ENCODE data around the gene SLC25A22.

The SLC25A22 gene

GRCh38 chr11:824292-824880 lies 26.3 kb upstream of the SLC25A22 start:
- no peak overlapping the region for H3K4me3 ChIP-seq (ENCODE audit: low read depth, low read length)
- no peak for DNase-seq (ENCODE audit: low read depth)

- DNase-seq (ENCODE audit: low read depth) = no peak
- no peak overlapping the region for H3K4me3 ChIP-seq (ENCODE audit: low read depth, low read length)
Measured at GRCh38 chr11:823441-824291, 25.6 kb upstream of the SLC25A22 start.

GRCh38 chr11:821512-822371 lies 23.7 kb upstream of the SLC25A22 start:
- DNase-seq (ENCODE audit: low read depth) = no peak
- H3K4me3 ChIP-seq (ENCODE audit: low read depth, low read length) = no peak overlapping the region

GRCh38 chr11:820655-821511 lies 22.8 kb upstream of the SLC25A22 start:
- peak overlapping the region; percentile 75 for H3K4me3 ChIP-seq (ENCODE audit: low read depth, low read length)
- no peak for DNase-seq (ENCODE audit: low read depth)

GRCh38 chr11:819943-820649 lies 22.0 kb upstream of the SLC25A22 start:
- DNase-seq (ENCODE audit: low read depth) = no peak
- H3K4me3 ChIP-seq (ENCODE audit: low read depth, low read length) = peak overlapping the region; percentile 75

GRCh38 chr11:819129-819931 lies 21.2 kb upstream of the SLC25A22 start:
- DNase-seq (ENCODE audit: low read depth) = no peak
- peak overlapping the region; percentile 75 for H3K4me3 ChIP-seq (ENCODE audit: low read depth, low read length)

- no peak for DNase-seq (ENCODE audit: low read depth)
- H3K4me3 ChIP-seq (ENCODE audit: low read depth, low read length) = peak within 1 kb of the TSS; percentile 75
Measured at GRCh38 chr11:818396-819128, 20.5 kb upstream of the SLC25A22 start, which contains the start of gene PNPLA2. Gene PNPLA2, plus strand, starts transcription at chr11:818914. Its CDS starts 805 bp downstream, at chr11:819719.

GRCh38 chr11:816433-816779 lies 18.3 kb upstream of the SLC25A22 start:
- no peak for DNase-seq (ENCODE audit: low read depth)

GRCh38 chr11:815675-816432 lies 17.8 kb upstream of the SLC25A22 start:
- DNase-seq (ENCODE audit: low read depth) = no peak
- no peak overlapping the region for H3K4me3 ChIP-seq (ENCODE audit: low read depth, low read length)

More at GRCh38 chr11:816433-816779, 18.3 kb upstream of the SLC25A22 start:
- H3K4me3 ChIP-seq (ENCODE audit: low read depth, low read length) = no peak overlapping the region

- DNase-seq (ENCODE audit: low read depth) = no peak
- H3K4me3 ChIP-seq (ENCODE audit: low read depth, low read length) = no peak overlapping the region
Measured at GRCh38 chr11:813456-814096, 15.5 kb upstream of the SLC25A22 start.

GRCh38 chr11:813072-813455 lies 15.0 kb upstream of the SLC25A22 start:
- no peak overlapping the region for H3K4me3 ChIP-seq (ENCODE audit: low read depth, low read length)
- DNase-seq (ENCODE audit: low read depth) = no peak

GRCh38 chr11:812390-812789 lies 14.3 kb upstream of the SLC25A22 start:
- no peak overlapping the region for H3K4me3 ChIP-seq (ENCODE audit: low read depth, low read length)

GRCh38 chr11:811446-812245 lies 13.6 kb upstream of the SLC25A22 start:
- H3K4me3 ChIP-seq (ENCODE audit: low read depth, low read length) = peak overlapping the region; percentile 97
- no peak for DNase-seq (ENCODE audit: low read depth)

More at GRCh38 chr11:812390-812789, 14.3 kb upstream of the SLC25A22 start:
- DNase-seq (ENCODE audit: low read depth) = no peak

- peak overlapping the region; percentile 97 for H3K4me3 ChIP-seq (ENCODE audit: low read depth, low read length)
- DNase-seq (ENCODE audit: low read depth) = no peak
Measured at GRCh38 chr11:810040-810567, 12.0 kb upstream of the SLC25A22 start.
